ENCODE results near the gene MARVELD1. TPM values are rescaled to one million over a fixed set of nuclear protein-coding genes. Genes with fewer than 3 reads are reported as not detected.

The MARVELD1 gene
- total and polyA plus RNA-seq, 7 donors: 2.2 to 10.4 (median 3.2) TPM

- intact Hi-C loops (cut with DNase I): loop anchor here (2.0 kb wide), 1 partner anchor 23 kb away; no protein-coding TSS in a partner anchor
- no peak overlapping the region for H3K27ac ChIP-seq
- no peak for ATAC-seq
Measured at GRCh38 chr10:97708167-97708566, 5.4 kb upstream of the MARVELD1 start.

GRCh38 chr10:97708976-97709946 lies 4.3 kb upstream of the MARVELD1 start:
- Histone ChIP-seq H3K9me3 (no peaks in the 10 kb centered on the region), H3K36me3 (ENCODE audit: insufficient read depth in 1 of 2, low read depth in 1 of 2) (no peaks in the 10 kb centered on the region), H3K4me3 (no peak overlapping the region), H3K27me3 (ENCODE audit: insufficient read depth in 3 of 3, low read length in 2 of 3) (peaks cover 0 to 6% (median 0%) of the 10 kb centered on the region in 3 donors), H3K27ac (no peak overlapping the region), H3K4me1 (peaks cover 2% of the 10 kb centered on the region)
- peak; percentile 59 for TF ChIP-seq CTCF (IDR thresholded peaks at IDR 0.05)
- intact Hi-C loops (cut with DNase I): loop anchor here (2.0 kb wide), 1 partner anchor 22 kb away; no protein-coding TSS in a partner anchor
- DNase-seq: peak; percentile 62 to 65
- ATAC-seq: peak in 1 of 4 donors; percentile 26
- WGBS, 3 donors: 39 to 41% (median 40%) methylated on average over 18 of the region's 18 CpGs

More at GRCh38 chr10:97708167-97708566, 5.4 kb upstream of the MARVELD1 start:
- DNase-seq: no peak
- no peaks in the 10 kb centered on the region for H3K4me1 ChIP-seq
- no peaks in the 10 kb centered on the region for H3K9me3 ChIP-seq
- no peak overlapping the region for H3K4me3 ChIP-seq
- 81 to 85% (median 84%) methylated on average over 2 of the region's 2 CpGs for WGBS, 3 donors
- no peak for TF ChIP-seq CTCF (IDR thresholded peaks at IDR 0.05)
- H3K36me3 ChIP-seq (ENCODE audit: insufficient read depth in 1 of 2, low read depth in 1 of 2): no peaks in the 10 kb centered on the region
- H3K27me3 ChIP-seq (ENCODE audit: insufficient read depth in 3 of 3, low read length in 2 of 3): peaks cover 0 to 6% (median 0%) of the 10 kb centered on the region in 3 donors

- intact Hi-C loops (cut with DNase I): no loop called here
- Histone ChIP-seq H3K36me3 (ENCODE audit: insufficient read depth in 1 of 2, low read depth in 1 of 2) (no peaks in the 10 kb centered on the region), H3K27me3 (ENCODE audit: insufficient read depth in 3 of 3, low read length in 2 of 3) (peaks cover 0 to 24% (median 0%) of the 10 kb centered on the region in 3 donors), H3K4me1 (peaks cover 4% of the 10 kb centered on the region), H3K27ac (no peak overlapping the region), H3K9me3 (no peaks in the 10 kb centered on the region), H3K4me3 (no peak overlapping the region)
- WGBS, 3 donors: 59 to 76% (median 67%) methylated on average over 9 of the region's 9 CpGs
- no peak for ATAC-seq
- no peak for TF ChIP-seq CTCF (IDR thresholded peaks at IDR 0.05)
- no peak for DNase-seq
Measured at GRCh38 chr10:97711640-97712572, 1.6 kb upstream of the MARVELD1 start.

GRCh38 chr10:97713826-97714400 lies 383 bp downstream of the MARVELD1 start:
- no peak for TF ChIP-seq CTCF (IDR thresholded peaks at IDR 0.05)
- peak overlapping the region; percentile 76 for H3K4me3 ChIP-seq
- intact Hi-C loops (cut with DNase I): no loop called here
- no peaks in the 10 kb centered on the region for H3K9me3 ChIP-seq
- WGBS, 3 donors: 0 to 1% (median 0%) methylated on average over 38 to 69 of the region's 69 CpGs
- H3K27me3 ChIP-seq (ENCODE audit: insufficient read depth in 3 of 3, low read length in 2 of 3): peaks cover 0 to 24% (median 0%) of the 10 kb centered on the region in 3 donors
- peak overlapping the region; percentile 82 for H3K27ac ChIP-seq
- no peaks in the 10 kb centered on the region for H3K36me3 ChIP-seq (ENCODE audit: insufficient read depth in 1 of 2, low read depth in 1 of 2)
- peak; percentile 74 to 88 for DNase-seq
- peaks cover 4% of the 10 kb centered on the region for H3K4me1 ChIP-seq
- ATAC-seq: peak; percentile 84 to 93 (median 87)
